Measurements from ENCODE around the gene TINAG.
"Not testable (repeated sequence)": the region's sequence is repeated elsewhere in the genome, so short reads cannot be mapped to it uniquely, and the experiment has no call there.

Gene TINAG

GRCh38 chr6:54310377-54311152 is 2.3 kb downstream of the TINAG start:
- DNase-seq: no peak

DNA sequence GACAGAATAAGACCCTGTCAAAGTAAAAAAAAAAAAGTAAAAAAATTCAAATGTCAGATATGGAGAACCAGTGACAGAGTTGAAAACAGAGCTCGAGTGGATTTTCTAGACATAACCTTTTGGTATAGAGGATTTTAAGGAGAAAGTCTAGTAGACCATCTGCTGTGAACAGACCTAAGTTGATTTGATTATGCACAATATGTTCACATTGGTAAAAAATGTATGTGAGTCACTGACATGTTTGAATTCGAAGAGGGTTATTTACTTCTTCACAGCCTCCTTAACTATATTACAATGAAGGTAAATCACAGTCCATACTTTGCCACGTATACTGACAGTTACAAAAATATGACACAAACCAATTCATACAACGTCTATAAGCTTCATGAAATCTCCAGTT is 7.4 kb downstream of the TINAG start:
- no peak for DNase-seq

DNA sequence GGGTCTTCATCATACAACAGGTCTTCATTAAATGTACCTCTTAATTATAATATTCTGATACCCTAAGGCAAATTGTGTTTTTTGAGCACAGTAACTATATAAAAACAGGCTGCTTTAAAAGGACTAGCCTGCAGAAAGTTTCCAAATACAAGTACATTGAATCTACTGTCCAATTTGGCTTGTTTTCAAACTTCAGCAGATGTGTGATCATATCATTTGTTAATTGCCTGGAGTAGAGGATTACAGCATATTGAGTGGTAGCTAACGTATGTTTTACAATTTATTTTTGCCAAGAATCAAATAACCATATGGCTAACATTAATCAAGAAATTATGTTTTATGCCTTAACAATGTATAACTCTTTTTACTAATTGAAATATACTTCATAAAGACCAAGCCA is 12.6 kb downstream of the TINAG start:
- DNase-seq: no peak

DNA sequence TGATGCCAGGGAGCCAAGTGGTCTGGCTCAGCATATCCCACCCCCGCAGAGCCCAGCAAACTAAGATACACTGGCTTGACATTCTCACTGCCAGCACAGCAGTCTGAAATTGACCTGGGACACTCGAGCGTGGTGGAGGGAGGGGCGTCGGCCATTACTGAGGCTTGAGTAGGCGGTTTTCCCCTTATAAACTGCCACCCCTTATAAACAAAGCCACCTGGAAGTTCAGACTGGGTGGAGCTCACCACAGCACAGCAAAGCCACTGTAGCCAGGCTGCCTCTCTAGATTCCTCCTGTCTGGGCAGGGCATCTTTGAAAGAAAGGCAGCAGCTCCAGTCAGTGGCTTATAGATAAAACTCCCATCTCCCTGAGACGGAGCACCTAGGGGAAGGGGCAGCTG is 19.4 kb downstream of the TINAG start:
- no peak for DNase-seq

GRCh38 chr6:54331571-54331970 is 23.3 kb downstream of the TINAG start:
- DNase-seq: not testable (repeated sequence)

- DNase-seq: no peak
Measured at GRCh38 chr6:54335871-54336270, 27.6 kb downstream of the TINAG start.

- DNase-seq: no peak
Measured at GRCh38 chr6:54353975-54354374, 45.7 kb downstream of the TINAG start.

- no peak for DNase-seq
Measured at GRCh38 chr6:54354608-54355007, 46.4 kb downstream of the TINAG start.

- DNase-seq: no peak
Measured at GRCh38 chr6:54357141-54357540, 48.9 kb downstream of the TINAG start.

- DNase-seq: no peak
Measured at GRCh38 chr6:54361188-54361587, 52.9 kb downstream of the TINAG start.

DNA sequence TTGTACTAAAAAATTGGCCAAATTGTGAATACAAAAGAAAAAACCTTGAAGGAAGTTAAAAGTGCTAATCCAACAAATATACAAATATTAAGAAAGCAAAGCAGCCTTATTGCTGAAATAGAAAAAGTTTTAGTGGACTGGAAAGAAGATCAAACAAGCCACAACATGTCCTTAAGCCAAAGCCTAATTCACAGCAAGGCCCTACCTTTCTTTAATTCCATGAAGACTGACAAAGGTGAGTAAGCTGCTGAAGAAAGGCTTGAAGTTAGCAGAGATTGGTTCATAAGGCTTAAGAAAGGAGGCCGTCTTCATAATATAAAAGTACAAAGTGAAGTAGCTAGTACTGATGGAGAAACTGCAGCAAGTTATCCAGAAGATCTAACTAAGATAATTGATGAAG is 53.5 kb downstream of the TINAG start:
- DNase-seq: no peak

DNA sequence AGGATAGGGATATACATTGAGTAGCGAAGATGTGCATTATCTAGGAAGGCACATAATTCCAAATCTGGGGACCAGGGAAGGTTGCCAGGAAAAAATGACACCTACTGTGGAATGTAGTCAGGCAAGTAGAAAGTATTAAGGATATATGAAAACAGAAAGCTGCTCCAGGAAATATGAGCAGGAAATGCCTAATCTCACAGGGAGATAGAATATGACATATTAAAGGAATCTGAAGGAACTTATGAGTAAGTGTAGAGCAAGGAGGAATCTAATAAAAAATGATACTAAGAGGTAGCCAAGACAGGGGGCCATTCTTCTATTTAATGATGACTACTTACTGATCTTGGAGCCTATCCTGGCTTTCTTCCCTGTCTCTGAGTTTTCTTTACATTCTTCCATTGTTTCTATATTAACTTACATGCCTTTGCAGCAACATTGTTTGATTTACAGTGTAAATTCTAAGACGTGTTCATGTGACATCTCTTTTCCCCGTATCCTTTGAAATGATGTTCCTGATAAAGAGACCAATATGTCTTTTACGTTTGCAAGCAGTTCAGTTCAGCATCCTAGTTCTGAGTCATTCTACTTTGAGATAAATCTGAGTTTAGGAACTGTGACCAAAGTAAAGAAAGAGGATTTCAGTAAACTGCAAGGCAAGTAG is 58.6 kb downstream of the TINAG start:
- no peak for DNase-seq

GRCh38 chr6:54377776-54378175 is 69.5 kb downstream of the TINAG start:
- DNase-seq: no peak

- DNase-seq: no peak
Measured at GRCh38 chr6:54386295-54386694, 78.1 kb downstream of the TINAG start.

DNA sequence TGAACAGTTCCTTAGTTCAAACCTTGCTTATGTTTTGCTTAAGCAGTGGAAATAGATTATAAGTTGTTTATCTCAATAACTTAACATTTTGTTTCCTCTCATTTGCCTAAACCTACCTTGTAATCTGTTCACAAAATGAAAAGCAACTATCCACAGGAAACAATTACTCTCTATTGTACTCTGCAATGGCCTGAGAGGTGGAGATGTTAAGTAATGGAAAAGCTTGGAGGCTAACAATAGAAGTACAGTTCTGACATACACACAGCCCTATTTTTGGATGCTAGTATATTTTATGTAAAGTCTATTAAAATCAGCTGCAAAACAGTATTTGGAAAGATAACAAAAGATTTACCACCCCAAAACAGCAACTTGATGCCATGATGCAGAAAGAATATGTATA is 82.1 kb downstream of the TINAG start:
- no peak for DNase-seq

GRCh38 chr6:54391577-54391976 is 83.3 kb downstream of the TINAG start:
- no peak for DNase-seq

DNA sequence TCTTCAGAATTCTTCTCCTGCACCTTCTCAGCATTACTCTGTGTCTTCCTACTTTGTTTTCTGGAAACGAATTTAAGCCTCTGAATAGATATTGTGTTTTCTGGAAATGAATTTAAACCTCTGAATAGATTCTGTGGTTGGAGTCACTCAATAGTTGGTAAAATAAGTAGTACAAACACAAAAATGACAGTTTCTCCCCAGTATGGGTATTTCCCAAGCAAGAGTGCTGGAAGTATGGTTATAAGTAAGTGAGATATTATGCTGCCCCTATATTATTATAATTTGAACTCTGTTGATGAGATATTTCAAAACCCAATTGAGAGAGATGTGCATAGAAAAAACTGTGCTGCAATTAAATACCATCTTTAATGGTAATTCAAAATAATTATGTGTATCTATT is 94.9 kb downstream of the TINAG start:
- no peak for DNase-seq

DNA sequence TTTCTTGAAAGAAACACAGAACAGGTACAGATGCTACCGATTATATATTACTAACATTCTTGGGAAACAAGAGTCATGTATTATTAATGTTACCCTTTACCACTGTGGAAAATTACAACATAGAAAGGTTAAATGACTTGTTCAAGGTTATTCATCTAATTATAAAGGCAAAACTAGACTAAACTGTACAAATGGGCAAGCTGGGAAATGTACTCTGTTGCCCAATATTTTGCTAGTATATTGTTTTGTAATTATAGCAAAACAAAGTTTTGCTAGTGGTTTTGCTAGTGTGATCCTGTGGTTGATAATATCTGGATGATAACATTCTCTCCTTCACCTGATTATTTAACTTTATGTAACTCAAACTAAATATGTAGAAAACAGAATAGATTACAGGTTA is 96.5 kb downstream of the TINAG start:
- no peak for DNase-seq

- no peak for DNase-seq
Measured at GRCh38 chr6:54411767-54412166, 103.5 kb downstream of the TINAG start.

GRCh38 chr6:54415517-54415916 is 107.3 kb downstream of the TINAG start:
- DNase-seq: no peak

DNA sequence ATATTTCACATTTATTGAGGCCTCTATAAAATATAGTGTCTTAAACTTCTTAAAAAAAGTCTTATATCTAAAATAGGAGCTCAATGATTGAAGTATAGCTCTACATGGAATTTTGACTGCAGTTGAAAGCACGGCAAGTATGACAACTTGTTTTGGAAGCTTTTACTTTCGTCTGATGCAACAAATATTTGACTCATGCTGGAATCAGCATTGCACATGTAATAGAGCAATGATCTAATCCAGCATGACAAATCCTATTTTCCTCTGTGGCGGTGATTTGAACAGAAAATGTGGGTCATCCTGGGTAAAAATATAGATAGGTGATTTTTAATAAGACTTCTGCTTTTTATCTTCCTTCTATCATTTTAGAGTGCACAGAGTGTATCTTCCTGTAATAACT is 111.6 kb downstream of the TINAG start:
- no peak for DNase-seq

GRCh38 chr6:54426995-54427394 is 118.8 kb downstream of the TINAG start:
- DNase-seq: no peak

GRCh38 chr6:54427396-54427937 is 119.2 kb downstream of the TINAG start:
- DNase-seq: no peak

GRCh38 chr6:54428431-54428830 is 120.2 kb downstream of the TINAG start:
- DNase-seq: no peak

GRCh38 chr6:54431466-54431865 is 123.2 kb downstream of the TINAG start:
- DNase-seq: no peak
